HG02884 (cell line): ENCODE measurements around the gene CCDC187.

Experiments used
- ATAC-seq: cut with Tn5 transposase; IDR thresholded peaks from one replicate; pipeline ENCODE4 v1.9.1; 2021; ENCODE audit warnings: mild to moderate bottlenecking, moderate library complexity; ENCODE audit not compliant: unreplicated experiment

The CCDC187 gene

GRCh38 chr9:136230773-136231172 lies 73.1 kb downstream of the CCDC187 start:
- ATAC-seq = no peak

DNA sequence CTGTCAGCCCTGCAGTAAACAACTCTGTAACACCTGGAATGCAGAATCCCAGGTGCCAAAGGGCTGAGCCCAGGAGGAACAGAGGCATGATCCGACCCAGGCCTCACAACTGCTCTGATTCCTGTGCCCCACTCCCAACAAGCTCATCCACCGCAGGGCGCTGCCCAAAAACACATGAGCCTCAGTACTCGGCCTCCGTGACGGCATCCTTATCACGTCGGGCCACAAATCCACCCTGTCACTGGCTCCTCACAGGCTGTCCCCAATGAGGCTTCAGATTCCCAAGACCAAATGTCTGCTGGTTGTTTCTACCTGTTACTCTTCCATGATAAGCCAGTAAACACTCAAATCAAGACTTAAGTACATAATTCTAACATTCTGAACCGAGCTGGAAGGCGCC lies 73.5 kb downstream of the CCDC187 start:
- ATAC-seq = no peak

- ATAC-seq = no peak
Measured at GRCh38 chr9:136229096-136230065, 74.5 kb downstream of the CCDC187 start.

DNA sequence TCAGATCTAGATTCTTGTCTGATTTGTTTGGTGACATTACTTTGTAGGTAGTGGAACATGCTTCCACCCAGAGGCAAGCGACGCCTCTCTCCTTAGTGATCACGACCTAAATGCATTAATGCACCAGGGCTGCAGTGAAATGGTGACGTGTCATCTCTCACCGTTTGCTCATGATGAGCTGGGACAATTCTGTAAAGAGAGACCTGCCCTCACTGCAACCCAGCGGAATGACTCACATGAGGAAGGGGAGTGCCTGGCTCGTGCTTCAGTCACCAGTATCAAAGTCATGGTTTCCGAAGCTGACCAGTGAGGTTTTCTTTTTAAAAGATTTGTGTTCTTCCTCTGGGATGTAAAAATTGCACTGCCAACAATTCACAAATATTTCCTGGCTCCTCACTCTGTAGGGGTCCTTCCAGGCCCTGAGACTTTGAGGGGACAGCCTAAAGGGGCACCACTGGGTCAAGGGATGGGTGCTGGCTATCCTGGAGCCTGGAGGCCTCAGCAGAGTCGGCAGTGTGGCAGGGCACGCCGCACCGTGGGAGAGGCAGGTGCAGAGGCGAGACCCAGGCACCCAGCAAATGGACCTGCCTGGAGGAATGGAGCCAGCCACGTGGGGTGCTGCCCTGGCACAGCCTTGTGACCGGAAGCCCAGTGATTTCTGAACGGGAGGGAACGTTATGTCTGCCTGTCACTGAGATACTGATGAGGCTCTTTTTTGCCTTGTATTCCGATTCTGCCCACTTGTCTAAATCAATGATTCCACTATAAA lies 75.6 kb downstream of the CCDC187 start:
- no peak for ATAC-seq

GRCh38 chr9:136226680-136227407 lies 77.0 kb downstream of the CCDC187 start:
- ATAC-seq = no peak

- no peak for ATAC-seq
Measured at GRCh38 chr9:136225748-136226679, 77.9 kb downstream of the CCDC187 start.

DNA sequence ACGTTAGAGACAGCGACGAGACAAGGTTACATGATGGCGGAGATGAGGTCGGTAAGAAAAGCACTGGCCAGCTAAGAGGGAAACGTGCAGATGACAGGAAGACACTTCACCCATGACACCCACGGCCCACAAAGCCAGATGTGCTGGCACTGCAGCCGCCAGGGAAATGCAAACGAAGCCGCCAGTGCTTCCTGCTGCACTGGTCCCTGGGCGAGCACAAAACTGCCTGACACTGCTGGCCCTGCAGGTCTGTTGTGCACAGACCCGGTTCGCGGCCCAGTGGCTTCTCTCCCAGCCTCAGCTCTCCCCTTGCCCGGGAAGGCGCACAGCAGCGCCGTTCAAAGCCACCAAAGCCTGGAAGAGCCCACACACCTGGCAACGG lies 78.5 kb downstream of the CCDC187 start:
- no peak for ATAC-seq

DNA sequence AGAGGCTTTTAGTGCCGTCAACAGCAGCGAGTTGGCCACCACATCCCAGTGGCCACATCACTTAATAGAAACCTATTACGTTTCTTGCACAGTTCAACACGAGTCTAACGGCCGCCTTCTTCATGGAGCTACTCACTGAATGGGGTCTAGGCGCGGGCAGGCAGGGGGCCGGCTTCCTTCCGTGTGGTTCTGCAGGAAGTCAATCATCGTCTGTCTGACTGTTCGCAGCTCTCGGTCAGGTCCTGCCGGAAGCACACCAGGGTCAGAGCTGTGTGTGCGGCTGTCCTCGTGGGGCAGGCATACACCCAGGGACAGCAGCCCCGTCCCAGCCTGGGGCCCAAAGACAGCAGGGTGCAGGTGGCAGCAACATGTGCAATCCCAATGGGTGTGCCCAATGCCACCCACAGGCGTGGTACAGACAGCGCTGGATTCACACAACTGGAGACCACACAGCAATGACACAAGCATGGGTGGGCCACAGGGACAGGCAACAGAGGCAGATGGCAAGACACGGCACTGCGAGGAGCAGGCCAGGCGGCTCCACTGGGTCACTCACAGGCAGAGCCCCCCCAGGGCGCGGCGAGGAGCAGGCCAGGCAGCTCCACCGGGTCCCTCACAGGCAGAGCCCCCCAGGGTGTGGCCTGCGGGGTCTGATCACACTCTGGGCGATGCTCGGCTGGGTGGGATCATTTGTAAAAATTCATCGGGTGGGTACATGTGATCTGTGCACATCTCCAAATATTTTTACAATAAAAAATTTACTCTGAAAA lies 79.8 kb downstream of the CCDC187 start:
- no peak for ATAC-seq

DNA sequence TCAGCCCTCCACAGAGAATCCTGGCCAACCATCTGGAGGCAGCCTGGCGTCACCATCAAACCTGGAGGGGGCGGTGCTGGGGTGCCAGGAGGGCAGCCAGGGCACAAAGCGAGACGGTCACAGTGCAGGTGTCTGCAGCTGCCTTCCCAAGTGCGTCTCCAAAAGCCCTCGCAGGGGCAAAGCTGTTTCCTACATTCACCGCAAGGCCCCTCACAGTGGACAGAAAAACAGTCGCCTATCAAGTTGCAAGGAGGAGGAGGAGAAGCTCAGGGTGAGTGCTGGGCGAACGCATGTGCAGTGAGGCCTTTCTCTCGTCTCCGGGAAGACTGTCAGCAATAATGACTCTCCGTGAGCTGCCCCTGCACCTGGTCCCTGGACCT lies 81.0 kb downstream of the CCDC187 start:
- no peak for ATAC-seq

- no peak for ATAC-seq
Measured at GRCh38 chr9:136222166-136222905, 81.6 kb downstream of the CCDC187 start.

GRCh38 chr9:136220017-136220729 lies 83.7 kb downstream of the CCDC187 start:
- no peak for ATAC-seq

GRCh38 chr9:136219276-136219675 lies 84.6 kb downstream of the CCDC187 start:
- ATAC-seq = no peak

GRCh38 chr9:136218673-136219072 lies 85.2 kb downstream of the CCDC187 start:
- ATAC-seq = no peak

GRCh38 chr9:136218271-136218670 lies 85.6 kb downstream of the CCDC187 start:
- ATAC-seq = no peak

DNA sequence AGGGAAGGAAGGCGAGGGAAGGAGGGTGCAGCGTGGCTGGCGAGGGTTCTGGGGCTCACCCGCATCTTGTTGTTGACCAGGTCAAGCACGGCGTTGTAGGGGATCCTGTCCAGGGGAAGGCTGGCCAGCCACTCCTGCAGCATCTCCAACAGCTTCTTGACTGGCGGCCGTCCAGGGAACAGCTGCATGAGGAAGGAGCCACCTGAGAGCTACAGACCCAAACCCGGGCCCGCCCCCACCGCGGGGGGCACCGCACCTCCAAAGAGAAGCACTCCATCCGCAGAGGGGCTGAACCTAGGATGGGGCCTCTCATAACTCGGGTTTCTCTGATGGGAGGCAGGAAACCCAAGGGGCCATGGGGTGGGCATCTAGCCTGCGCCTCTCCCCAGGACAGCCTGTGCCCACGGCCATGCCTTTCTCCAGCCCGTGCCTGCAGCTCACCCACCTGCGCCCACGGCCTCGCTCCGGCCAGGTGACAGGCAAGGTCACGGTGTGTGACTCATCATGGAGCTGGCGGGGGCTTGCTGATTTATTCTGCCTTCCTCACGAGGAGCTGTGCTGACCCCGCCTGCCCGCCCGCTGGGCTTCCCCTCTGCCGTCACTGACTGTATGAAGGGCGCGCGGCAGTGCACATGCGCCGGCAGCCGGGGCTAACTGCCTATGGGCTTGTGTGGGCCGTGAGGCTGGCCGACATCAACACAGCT lies 87.2 kb downstream of the CCDC187 start:
- ATAC-seq = no peak

DNA sequence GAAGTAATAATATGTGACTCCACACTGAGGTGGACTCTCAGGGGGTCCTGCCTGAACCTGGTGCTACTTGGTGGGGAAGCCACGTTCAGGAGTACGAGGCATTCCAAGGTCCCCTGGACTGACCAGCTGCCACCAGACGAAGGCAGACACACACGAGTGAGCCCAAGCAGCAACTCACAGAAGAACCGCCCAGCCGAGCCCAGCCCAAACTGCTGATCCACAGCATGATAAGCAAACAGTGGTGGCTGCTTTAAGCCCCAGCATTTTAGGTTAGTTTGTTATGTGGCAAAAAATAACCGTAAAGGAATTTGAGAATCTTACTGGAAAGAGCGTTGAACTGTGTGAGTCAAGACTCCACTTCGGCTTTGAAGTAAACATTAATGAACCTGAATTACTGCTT lies 90.2 kb downstream of the CCDC187 start:
- ATAC-seq = no peak

DNA sequence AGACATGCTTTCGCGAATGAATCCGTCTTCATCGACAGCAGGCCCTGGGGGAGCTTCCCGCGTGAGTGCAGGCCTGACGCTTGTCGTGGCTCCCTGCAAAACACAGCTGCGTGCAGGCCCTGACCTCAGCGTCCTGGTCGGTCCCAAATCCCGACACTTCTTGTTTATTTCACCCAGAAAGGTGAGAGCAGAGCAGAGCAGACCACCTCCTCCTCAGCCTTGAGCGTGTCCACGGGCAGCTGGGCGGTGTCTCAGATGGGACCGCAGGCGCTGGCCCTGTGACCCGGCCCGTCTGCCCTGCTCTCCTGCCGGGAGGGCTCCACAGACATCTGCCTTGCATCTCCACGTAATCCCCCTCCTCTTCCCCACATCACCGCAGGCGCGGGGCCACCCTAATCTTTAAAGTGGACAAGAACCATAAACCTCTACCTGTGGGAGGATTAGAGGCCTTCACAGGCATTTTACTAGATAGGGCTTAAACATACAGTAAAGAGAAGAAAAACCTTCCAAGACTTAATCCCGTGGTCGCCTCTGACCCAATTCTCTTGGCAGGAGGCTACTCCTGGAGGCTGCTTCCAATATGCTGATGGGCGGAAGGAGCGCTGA lies 91.4 kb downstream of the CCDC187 start:
- ATAC-seq = no peak
